DMS 273 (cell line): ENCODE results near the gene INKA2.

Experiments
- DNase-seq: peaks from one replicate; lab custom pipeline; 2025; ENCODE audit not compliant: unreplicated experiment; lab: John Stamatoyannopoulos, UW

The INKA2 gene

GRCh38 chr1:111733183-111733991, 5.8 kb downstream of the INKA2 start:
- peak; percentile 77 for DNase-seq

- peak; percentile 37 for DNase-seq
Measured at GRCh38 chr1:111732718-111733117, 6.5 kb downstream of the INKA2 start.

GRCh38 chr1:111731956-111732355, 7.2 kb downstream of the INKA2 start:
- no peak for DNase-seq

GRCh38 chr1:111730706-111731105, 8.5 kb downstream of the INKA2 start:
- DNase-seq, result no peak

- peak; percentile 50 for DNase-seq
Measured at GRCh38 chr1:111729946-111730681, 9.1 kb downstream of the INKA2 start.

GRCh38 chr1:111729271-111729921, 9.8 kb downstream of the INKA2 start:
- DNase-seq, result peak; percentile 96

GRCh38 chr1:111727056-111727455, 12.1 kb downstream of the INKA2 start:
- DNase-seq, result no peak

- DNase-seq, result peak; percentile 60
Measured at GRCh38 chr1:111725192-111725591, 14.0 kb downstream of the INKA2 start.

GRCh38 chr1:111723871-111724270, 15.3 kb downstream of the INKA2 start:
- no peak for DNase-seq

GRCh38 chr1:111723091-111723806, 15.9 kb downstream of the INKA2 start:
- DNase-seq, result no peak

GRCh38 chr1:111720977-111721786, 18.0 kb downstream of the INKA2 start:
- peak; percentile 49 for DNase-seq

GRCh38 chr1:111720274-111720976, 18.8 kb downstream of the INKA2 start:
- DNase-seq, result no peak

GRCh38 chr1:111719674-111720132, 19.5 kb downstream of the INKA2 start:
- DNase-seq, result peak; percentile 66

- peak; percentile 57 for DNase-seq
Measured at GRCh38 chr1:111719135-111719534, 20.1 kb downstream of the INKA2 start.

GRCh38 chr1:111717450-111717849, 21.7 kb downstream of the INKA2 start:
- no peak for DNase-seq

- DNase-seq, result no peak
Measured at GRCh38 chr1:111716333-111716732, 22.9 kb downstream of the INKA2 start.

- DNase-seq, result no peak
Measured at GRCh38 chr1:111709986-111710385, 29.2 kb downstream of the INKA2 start.

GRCh38 chr1:111707906-111708305, 31.3 kb downstream of the INKA2 start:
- no peak for DNase-seq

- DNase-seq, result no peak
Measured at GRCh38 chr1:111706921-111707320, 32.3 kb downstream of the INKA2 start.

- DNase-seq, result no peak
Measured at GRCh38 chr1:111705841-111706240, 33.4 kb downstream of the INKA2 start.
